CD4-positive, alpha-beta T cell treated with Interleukin-21 for 1 hour (primary cell): ENCODE results near the gene VIT.
"Not testable (repeated sequence)": the region's sequence is repeated elsewhere in the genome, so short reads cannot be mapped to it uniquely, and the experiment has no call there.

Experiments used
- DNase-seq: peaks from one replicate; pipeline ENCODE4 v3.0.0-alpha.2; 2020

Gene VIT

DNA sequence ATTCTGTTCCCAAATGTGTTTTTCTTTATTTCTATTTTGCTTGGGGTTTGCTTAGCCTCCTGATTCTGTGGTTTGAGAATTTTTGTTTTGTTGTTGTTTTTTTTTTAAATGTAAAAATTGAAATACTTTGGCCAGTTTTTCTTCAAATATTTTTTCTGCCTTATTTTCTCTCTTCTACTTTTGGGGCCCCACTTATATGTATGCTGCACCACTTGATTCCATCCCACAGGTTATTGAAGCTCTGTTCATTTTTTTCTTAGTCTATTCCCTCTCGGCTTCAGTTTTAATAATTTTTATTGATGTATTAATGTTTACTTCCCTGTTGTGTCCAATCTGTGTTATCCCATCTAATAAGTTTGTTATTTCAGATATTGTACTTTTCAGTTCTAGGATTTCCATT is 17.7 kb upstream of the VIT start:
- no peak for DNase-seq

DNA sequence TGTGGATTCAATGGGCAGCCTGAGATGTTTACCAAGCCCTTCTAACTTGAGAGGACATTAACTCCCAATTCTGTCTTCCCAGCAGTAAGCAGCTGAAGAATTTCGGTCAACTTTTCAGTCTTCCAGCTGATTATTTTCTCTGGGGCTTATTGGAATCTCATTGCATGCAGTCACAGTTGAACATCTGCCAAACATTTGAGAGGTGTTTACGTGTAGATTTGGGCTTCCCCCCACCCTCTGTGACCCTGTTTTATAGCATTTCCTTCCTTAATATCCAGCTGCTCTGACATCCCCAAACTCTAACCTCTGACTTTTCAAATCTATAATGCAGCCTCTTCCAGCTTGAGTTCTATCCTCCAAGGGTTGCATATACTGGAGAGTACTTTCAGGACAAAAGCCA is 16.5 kb upstream of the VIT start:
- DNase-seq, result no peak

DNA sequence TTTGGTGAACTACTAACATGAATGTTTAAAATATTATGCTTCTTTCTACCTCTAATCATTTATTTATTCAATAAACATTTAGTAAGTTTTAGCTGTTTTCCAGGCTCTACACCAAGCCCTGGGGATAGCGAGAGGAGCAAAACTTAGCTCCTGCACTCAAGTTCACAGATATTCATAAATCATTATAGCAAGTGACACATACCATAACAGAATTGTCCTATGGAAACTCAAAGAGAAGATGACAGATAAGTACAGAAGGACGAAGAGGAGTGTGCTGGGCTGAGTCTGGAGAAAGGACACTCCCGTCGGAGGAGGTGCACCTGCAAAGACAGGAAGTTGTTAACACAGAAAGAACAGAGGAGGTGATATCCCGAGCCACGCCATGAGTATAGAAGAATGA is 13.9 kb upstream of the VIT start:
- no peak for DNase-seq

DNA sequence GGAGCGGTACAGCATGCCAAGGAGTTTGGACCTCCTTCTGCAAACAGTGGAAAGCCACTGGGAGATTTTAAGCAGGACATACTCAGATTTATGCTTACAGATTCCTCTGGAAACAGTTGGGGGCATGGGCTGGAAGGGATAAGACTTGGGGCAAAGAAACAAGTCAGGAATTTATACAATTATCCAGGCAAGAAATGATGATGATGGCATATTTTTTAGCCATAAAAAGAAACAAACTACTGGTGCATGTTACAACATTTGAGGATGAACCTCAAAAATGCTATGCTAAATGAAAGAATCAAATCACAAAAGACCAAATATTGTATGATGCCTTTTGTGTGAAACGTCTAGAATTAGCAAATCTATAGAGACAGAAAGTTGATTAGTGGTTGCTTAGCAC is 13.5 kb upstream of the VIT start:
- DNase-seq, result no peak

DNA sequence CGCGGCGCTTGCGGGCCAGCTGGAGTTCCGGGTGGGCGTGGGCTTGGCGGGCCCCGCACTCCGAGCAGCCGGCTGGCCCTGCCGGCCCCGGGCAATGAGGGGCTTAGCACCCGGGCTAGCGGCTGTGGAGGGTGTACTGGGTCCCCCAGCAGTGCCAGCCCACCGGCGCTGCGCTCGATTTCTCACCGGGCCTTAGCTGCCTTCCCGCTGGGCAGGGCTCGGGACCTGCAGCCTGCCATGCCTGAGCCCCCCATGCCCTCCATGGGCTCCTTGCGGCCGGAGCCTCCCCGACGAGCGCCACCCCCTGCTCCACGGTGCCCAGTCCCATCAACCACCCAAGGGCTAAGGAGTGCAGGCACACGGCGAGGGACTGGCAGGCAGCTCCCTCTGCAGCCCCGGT is 8.2 kb upstream of the VIT start:
- DNase-seq, result not testable (repeated sequence)

DNA sequence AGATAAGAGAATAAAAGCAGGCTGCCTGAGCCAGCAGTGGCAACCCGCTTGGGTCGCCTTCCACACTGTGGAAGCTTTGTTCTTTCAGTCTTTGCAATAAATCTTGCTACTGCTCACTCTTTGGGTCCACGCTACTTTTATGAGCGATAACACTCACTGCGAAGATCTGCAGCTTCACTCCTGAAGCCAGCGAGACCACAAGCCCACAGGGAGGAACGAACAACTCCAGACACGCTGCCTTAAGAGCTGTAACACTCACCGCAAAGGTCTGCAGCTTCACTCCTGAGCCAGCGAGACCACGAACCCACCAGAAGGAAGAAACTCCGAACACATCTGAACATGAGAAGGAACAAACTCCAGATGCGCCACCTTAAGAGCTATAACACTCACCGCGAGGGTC is 7.5 kb upstream of the VIT start:
- DNase-seq, result not testable (repeated sequence)

DNA sequence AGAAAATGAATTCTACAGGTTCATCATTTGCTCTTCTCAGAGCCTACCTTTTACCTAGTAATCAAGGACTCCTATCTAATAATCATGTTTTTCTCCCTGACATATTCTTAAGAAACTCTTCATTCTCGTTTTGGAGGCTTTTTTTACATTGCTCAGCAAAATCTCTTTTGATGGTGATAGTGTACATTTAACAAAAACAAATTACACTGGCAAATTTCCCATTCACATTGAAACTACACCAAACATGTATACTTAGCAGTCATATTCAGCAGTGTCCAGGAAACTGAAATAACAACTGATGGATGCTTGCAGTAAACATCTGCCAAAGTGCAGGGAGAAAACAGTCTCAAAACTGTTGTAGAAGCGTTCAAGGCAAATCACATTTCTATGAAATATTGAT is 4.4 kb upstream of the VIT start:
- DNase-seq, result no peak

DNA sequence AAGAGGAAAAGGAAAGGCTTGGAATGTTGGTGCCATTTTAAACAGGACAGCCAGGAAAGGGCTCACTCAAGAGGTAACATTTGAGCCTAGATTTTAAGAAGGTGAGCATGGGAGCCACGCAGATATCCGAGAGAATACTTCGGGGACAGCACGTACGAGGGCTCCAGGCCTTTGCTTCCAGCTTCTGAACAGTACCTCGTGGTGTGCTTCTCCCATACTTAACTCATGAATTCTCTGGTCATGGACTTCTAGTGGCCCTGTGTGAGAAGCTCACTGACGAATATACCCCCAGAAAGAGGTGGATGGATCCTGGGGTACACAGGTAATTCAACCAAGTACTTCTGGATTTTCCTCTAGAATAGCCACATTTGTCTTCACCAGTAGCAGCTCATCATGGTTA is 2.7 kb upstream of the VIT start:
- DNase-seq, result no peak

DNA sequence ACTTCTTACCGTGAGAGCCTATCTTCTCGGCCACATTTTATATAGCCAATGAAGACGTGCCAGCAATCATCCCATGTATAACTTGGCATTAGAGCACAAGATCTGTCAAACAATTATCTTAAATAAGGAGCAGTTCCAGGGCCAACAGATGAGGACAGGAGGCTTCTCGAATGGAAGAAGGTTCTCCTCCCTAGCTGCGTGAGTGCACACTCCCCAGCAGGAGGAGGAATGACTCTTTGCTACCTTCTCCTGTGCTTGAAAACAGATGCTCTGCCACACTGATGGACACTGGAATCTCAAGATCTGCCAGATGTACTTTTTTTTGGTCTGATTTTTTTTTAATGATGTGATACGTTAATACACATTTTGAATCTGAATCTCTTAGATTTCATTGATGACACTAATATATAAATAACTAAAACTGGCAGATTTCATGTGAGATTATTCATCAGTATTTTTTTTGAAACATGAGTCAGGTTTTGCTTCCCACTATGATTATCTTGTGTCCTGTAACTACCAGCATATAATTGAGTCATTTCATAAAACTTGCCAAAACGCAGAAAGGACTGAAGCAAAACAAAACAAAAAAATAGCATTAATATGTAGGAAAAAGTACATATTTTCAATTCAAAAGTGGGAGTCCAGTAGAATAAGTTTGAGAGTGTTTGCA is 626 bp upstream of the VIT start:
- no peak for DNase-seq

DNA sequence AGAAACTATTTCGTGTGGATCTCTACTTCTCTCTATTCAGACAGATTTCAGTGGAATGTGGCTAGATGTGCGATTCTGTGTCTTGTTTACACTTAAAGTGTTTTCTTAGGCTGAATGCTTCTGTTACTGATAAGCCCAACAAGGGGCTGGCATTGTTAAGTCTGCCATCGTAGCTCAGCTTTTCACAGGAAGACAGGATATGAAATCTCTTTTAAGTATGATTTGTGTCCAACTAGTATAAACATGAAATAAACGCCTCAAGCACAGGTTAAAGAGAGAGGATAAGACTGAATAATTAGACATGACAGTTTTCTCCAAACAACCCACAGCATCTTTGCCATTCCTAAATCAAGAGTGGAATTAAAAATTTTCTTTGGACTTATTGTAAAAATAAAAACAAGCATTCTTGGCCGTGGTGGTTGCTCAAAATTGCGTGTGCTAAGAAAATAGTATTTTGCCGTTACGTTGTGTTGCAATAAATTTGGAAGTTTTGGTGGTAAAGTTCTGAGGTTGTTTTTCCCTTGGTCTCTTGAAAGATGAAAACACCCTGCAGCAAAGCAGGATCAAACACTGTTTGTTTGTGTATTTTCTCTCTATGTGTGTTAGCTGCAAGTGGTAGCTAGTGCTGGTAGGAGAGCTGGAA is 1.0 kb downstream of the VIT start:
- no peak for DNase-seq

DNA sequence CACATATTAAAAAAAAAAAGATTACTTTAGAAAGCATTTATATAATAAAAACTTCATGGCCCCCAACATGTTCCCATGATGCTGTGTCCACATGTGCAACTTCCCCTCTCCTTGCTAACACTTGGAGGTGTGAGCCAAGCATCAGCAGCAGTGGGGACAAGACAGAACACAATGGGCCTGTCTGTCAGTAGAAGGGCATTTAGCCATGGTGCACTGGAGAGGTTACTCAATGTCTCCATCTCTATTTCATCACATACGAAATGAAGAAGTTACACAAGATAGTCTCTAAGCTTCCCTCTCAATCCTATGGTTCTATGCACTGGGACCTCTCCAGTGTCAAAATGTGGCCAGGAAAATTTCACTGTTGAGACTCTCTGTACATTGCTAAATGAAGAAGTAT is 2.5 kb downstream of the VIT start:
- DNase-seq, result no peak

DNA sequence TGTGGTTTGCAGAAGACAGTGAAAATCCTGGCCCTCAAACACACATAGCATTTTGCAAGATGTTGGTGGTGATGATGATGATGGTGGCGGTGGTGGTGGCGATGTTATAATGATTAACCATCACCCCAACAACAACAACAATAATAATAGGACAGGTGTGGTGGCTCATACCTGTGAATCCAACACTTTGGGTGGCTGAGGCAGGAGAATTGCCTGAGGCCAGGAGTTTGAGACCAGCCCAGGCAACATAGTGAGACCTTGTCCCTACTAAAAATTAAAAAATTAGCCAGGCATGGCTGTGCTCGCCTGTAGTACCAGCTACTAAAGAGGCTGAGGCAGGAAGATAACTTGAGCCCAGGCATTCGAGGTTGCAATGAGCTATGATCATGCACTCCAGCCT is 3.8 kb downstream of the VIT start:
- DNase-seq, result no peak

DNA sequence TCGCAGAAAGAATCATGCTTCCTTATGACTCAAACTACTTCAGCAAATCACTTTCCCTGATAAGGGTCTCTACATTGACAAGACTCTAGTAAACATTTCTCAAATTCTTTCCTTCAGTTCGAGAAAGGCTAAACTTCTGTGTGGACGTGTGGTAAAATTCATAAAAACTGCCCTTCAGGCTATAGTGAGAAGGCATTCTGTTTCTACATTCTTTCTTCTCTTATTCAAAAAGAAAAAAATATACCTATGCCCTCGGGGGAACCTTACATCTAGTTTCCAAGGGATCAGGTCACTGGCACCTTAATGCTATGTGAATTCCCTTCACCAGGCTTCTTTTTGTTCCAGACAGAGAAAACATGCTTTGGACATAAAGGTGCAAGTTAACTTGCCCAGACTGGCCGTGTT is 4.9 kb downstream of the VIT start:
- DNase-seq, result no peak

DNA sequence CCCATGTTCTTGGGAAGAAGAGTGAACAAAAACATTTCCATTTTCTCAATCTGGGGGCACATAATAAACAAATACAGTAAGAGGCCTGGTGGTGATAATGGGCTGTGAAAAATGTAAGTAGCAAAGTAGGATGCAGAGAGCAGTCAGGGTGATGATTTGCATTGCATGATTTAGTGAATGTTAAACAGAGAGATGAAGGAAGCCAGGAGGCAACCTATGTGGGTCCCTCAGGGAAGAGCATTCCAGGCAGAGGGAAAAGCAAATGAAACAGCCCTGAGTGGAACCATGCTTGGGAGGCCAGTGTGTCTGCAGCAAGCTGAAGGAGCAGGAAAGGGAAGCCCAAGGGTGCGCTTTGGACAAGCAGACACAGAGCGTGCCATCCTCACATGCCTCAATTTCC is 5.4 kb downstream of the VIT start:
- DNase-seq, result no peak

DNA sequence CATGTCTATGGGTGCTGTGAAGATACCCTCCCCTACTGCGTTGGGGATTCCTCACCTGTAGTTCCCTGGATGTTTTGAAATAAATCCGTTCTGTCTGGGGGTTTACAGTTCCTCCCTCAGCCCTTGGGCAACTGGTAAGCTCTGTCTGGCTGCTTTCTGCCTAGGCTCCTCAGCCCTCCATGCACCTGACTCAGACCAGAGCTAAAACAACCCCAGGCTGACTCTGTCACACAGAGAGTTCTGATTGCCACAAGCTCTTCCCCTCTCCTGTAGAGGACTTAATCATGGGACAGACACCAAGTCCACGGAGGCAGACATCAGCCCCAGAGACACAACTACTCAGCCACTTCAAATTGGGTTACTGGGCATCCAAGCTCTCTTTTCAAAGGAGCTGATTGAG is 6.3 kb downstream of the VIT start:
- DNase-seq, result no peak

DNA sequence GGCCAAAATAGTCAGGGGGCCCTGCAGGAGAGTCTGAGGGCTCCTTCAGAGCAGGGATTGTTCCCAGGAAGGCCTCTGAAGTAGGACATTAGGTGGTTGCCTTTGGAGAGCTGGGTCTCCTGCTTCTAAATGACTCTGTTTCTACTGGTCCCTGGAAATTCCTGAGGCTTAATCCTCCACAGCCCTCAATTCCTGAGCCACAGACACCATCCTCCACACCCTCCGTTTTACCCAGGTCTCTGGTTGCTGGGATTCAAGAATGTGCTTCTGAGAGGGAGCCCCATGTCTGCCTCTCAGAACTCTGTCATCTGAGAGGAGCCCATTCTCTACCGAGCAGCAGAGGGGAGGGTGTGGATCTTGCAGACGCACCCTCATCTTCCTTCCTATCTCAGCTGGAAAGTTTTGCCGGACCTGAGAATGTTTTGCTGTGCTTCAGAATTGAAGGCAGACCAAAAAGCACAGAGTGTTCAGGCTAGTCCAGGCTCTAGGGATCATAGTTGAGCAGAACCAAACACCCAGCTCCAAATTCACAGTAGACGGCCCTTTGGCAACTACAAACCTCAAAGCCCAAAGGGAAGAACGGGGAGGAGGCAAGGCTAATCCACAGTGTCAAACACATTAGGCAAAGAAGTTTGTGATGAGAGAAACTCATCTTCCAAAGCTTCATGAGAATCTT is 8.1 kb downstream of the VIT start:
- no peak for DNase-seq

DNA sequence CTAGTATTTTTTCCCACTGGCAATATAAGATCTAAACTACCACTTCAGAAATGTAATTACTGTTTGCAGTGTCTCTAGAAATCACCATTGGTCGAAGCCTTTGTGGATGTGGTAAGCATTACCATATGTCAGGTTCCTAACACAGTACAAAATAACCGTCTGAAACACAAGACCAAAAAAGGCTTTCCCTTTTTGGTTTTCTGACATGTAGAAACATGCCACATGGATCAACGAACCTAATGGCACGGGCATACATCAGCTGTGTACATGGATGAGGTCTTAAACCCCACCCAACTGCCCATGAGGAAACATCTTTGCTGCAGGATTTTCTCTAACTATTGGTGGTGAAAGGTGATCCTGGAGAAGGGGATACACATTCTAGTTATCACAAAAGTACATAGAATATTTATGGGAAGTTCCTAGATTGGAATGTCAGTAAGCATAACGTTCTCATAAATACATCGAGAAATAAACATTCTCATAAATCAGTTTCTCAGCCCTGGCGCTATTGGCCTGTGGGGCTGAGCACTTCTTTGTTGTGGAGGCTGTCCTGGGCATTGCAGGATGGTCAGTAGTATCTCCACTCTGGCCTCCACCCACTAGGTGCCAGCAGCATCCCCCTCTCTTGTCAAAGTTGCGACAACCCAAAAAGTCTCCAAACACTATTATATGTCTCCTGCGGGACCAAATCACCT is 9.0 kb downstream of the VIT start:
- DNase-seq, result no peak

DNA sequence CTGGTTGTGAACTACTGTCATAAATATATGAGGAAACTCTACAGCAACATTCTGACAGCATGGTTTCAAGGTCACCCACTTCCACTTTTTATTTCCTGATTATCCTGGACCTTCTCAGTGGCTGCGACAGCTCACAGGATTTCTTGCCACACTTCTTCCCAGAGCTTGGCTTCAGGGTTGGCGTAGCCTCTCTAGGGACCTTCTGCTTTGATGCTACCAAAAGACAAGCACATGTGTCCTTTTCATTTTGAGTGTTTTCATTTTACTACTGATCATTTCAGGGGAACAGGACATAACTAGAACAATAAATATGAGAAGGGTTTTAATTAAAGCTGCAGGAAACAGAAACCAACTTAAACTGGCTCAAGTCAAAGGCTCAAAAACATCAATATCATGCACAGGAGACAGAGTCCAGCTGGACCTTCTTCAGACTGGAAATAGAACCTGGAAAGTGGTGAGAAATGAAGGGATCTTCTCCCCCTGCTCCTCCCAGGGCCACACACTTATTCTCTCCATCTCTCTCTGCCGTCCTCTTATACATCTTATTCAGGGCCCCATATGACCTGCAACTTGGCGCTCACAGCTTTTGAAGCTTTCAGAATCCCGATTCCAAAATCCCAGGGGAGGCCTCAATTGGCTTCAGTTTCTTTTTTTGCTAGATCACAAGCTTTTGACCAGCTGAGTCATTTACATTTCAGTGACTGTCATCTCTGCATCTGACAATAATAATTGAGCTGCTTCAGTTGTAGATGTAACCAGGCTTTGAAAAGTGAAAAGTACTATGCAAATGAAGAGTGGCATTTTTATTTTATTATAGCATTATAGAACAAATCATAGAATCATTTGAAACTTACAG is 9.7 kb downstream of the VIT start:
- DNase-seq, result no peak

DNA sequence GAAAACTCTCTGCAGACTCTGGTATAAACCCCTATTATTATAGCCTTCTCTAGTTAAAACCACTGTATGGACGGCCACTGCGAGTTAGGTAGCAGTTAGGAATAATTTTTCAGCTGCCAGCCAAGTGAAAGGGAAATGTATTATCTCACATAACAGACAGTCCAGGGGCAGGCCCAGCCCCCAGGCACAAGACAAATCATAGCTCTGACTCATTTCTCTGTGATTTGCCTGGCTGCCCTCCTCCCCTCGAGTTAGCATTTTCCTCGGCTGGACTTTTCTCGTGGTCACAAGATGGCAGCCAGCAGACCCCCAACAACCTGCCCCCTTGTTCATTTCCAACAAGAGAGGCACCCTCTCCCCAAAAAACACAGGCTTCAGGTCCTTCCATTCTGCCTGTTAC is 10.5 kb downstream of the VIT start:
- DNase-seq, result no peak

DNA sequence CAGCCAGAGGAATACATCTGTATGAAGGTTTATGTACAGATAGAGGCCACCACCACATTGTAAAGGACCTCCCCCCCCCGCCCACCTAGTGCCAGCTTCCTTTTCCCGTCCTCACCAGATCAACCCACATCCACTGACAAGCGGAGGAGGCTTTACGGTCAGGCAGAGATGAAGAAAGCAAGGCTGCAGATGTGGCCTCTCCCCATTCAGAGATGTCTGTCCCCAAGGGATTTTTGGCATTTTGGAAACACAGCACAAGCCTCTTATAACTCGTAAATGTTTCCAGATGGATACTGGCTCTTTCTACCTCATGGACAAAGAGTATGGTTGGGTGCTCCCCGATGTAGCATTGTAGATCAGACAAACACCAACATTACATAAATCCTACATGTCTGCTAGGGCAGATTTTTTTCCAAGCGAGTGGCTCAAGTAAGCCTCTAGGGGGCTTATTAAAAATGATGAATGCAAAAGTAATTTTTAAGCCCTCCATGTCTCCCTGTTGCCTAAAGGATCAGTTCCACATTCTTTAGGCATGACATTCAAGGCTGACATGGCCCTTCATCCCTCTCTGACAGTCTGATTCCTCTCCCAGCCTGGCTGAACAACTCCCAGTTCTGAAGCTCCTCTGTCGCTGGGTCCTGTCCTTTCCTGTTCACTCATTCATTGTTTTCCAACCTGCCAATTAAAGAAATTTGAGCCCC is 11.7 kb downstream of the VIT start:
- DNase-seq, result no peak

DNA sequence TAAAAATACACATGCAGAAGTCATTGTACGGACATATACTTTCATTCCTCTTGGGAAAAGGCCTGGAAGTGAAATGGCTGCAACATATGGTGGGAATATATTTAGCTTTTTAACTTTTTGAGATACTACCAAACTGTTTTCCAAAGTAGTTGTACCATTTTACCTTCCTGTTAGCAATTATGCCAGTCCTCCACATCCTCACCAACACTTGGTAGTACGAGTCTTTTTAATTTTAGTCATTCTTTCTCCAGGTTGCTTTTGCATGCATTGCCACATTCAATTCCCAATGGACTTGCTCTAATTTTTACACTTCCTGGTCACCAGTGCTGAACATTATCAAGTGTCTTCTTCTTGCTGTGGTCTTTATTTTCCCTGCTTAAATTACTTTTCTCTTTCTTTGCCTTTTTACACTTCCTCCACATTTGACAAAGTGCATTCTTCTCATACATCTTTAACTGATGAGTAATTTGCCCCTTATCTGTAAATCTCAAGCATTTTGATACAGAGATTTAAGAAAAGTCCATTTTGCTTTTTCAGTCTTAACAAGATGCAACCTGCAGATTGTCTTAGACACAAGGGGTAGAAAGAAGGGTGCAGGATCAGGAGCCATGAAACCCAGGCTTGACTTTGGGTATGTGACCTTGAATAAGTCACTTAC is 14.5 kb downstream of the VIT start:
- no peak for DNase-seq
